K562 (cell line): ENCODE measurements around the gene CDK14. TPM values are rescaled to one million over a fixed set of nuclear protein-coding genes. Genes with fewer than 3 reads are reported as not detected.

Experiments used
- ATAC-seq: fragments of 200-7000 bp; cut with Tn5 transposase; 3 replicates; pipeline ENCODE4 v1.9.1; 2020; ENCODE audit warnings: moderate library complexity
- BruUV-seq: library from RNA; stranded (reverse); fragments of 400-500 nt; replicated peaks from 2 replicates; lab custom pipeline; 2021; lab: Mats Ljungman, UMichigan
- CTCF ChIA-PET: fragments of 300-600 bp; formaldehyde crosslinking; extraction: SDS; loops from one replicate; lab custom pipeline; 2021; ENCODE audit warnings: low intra/inter-chr PET ratio; lab: Yijun Ruan, JAX
- POLR2A ChIA-PET: fragments of 300-600, 350-650 bp; sonication (Branson Sonifier 250); formaldehyde crosslinking; extraction: SDS; loops from one replicate; lab custom pipeline; 2021; ENCODE audit warnings: antibody characterized with exemption, inconsistent platforms; lab: Yijun Ruan, JAX
- DNase-seq, 4 experiments: peaks; one replicate each; pipeline versions ENCODE4 v3.0.0 to v3.0.0-alpha.2; 2011 to 2018; ENCODE audit warnings: low spot score in 3 of 4, mixed read lengths in 3 of 4; ENCODE audit errors: extremely low read depth in 1 of 4
- FAIRE-seq: peaks from 2 replicates; lab custom pipeline; 2011; peaks lifted over from hg19 to GRCh38; lab: Jason Lieb, UNC
- H2AFZ ChIP-seq: 2 replicates; pipeline ENCODE4 v1.6.0; 2011; ENCODE audit warnings: low read depth, low read length, control low read depth, inconsistent platforms
- H3K27ac ChIP-seq: fragments of 200-600 bp; 3 replicates; pipeline ENCODE4 v1.8.0; 2011; ENCODE audit warnings: low read depth, mild to moderate bottlenecking, control low read depth, inconsistent platforms, low read length, moderate library complexity, mixed read lengths; ENCODE audit errors: extremely low read depth
- H3K27me3 ChIP-seq, 2 experiments: fragments of 300-600 bp in 1 of 2; 2 replicates in 1 of 2; 3 replicates in 1 of 2; pipeline versions ENCODE4 v1.6.0 to v1.8.0; 2011; ENCODE audit warnings: inconsistent platforms in 2 of 2, low read length in 2 of 2, mild to moderate bottlenecking in 1 of 2, mixed read lengths in 1 of 2, moderate library complexity in 1 of 2; ENCODE audit not compliant: control insufficient read depth in 2 of 2, insufficient read depth in 2 of 2
- H3K36me3 ChIP-seq: fragments of 300-600 bp; 3 replicates; pipeline ENCODE4 v1.8.0; 2011; ENCODE audit warnings: mild to moderate bottlenecking, low read length, inconsistent platforms; ENCODE audit not compliant: control insufficient read depth, insufficient read depth
- H3K4me1 ChIP-seq, 2 experiments: fragments of 200-600 bp in 1 of 2; replicated peaks in 1 of 2; 2 replicates in 1 of 2; 3 replicates in 1 of 2; pipeline versions ENCODE4 v1.5.1 to v1.8.0; 2011; ENCODE audit warnings: inconsistent platforms in 2 of 2, low read length in 2 of 2, mild to moderate bottlenecking in 1 of 2, mixed read lengths in 1 of 2, moderate library complexity in 1 of 2; ENCODE audit not compliant: control insufficient read depth in 2 of 2, insufficient read depth in 2 of 2
- H3K4me2 ChIP-seq: 2 replicates; pipeline ENCODE4 v1.6.1; 2011; ENCODE audit warnings: low read length, control low read depth, inconsistent platforms, mixed read lengths; ENCODE audit not compliant: insufficient read depth
- H3K4me3 ChIP-seq: fragments of 200-600 bp; sonication (generic), shearing (Covaris generic); 2 replicates; pipeline ENCODE4 v1.5.1; 2016; ENCODE audit warnings: control low read depth, inconsistent platforms
- H3K79me2 ChIP-seq: fragments of 200-600 bp; 3 replicates; pipeline ENCODE4 v1.8.0; 2011; ENCODE audit warnings: low read length, inconsistent platforms; ENCODE audit not compliant: control insufficient read depth, insufficient read depth
- H3K9ac ChIP-seq, 2 experiments: 2 replicates each; pipeline versions ENCODE4 v1.6.0 to v1.6.1; 2011; ENCODE audit warnings: low read depth in 2 of 2, low read length in 2 of 2, control low read depth in 1 of 2, inconsistent platforms in 1 of 2, mild to moderate bottlenecking in 1 of 2, mixed read lengths in 1 of 2; ENCODE audit not compliant: insufficient read depth in 1 of 2
- H3K9me1 ChIP-seq: one replicate; pipeline ENCODE4 v1.6.0; 2011; ENCODE audit warnings: inconsistent platforms, mild to moderate bottlenecking, low read length, moderate library complexity; ENCODE audit not compliant: control insufficient read depth, insufficient read depth
- H3K9me3 ChIP-seq: replicated peaks from 2 replicates; pipeline ENCODE4 v1.5.1; 2011; ENCODE audit warnings: low read depth, low read length, inconsistent platforms; ENCODE audit not compliant: control insufficient read depth, insufficient read depth
- H4K20me1 ChIP-seq: replicated peaks from 2 replicates; pipeline ENCODE4 v1.6.1; 2011; ENCODE audit warnings: low read length, inconsistent platforms, mixed read lengths; ENCODE audit not compliant: control insufficient read depth, insufficient read depth
- KHSRP ChIP-seq: fragments of 450-650 bp; IDR thresholded peaks from 2 replicates; pipeline ENCODE4 v1.6.1; 2017
- MXI1 ChIP-seq: IDR thresholded peaks from 2 replicates; pipeline ENCODE4 v1.6.1; 2011; ENCODE audit warnings: low read depth, mild to moderate bottlenecking, improper control_type of control experiment, low read length
- POLR2H ChIP-seq: IDR thresholded peaks from 2 replicates; pipeline ENCODE4 v1.6.1; 2016; ENCODE audit warnings: missing genetic modification characterization, low read depth, mild to moderate bottlenecking, control low read depth, missing compliant biosample characterization, moderate library complexity
- POLR3A ChIP-seq: IDR thresholded peaks from 2 replicates; pipeline ENCODE4 v1.6.1; 2011; ENCODE audit warnings: borderline replicate concordance, mild to moderate bottlenecking, moderate library complexity; ENCODE audit not compliant: insufficient read length, insufficient read depth; ENCODE audit errors: extremely low read depth
- PRPF4 ChIP-seq: fragments of 200-400 bp; formaldehyde crosslinking; IDR thresholded peaks from one replicate; pipeline ENCODE4 v1.6.1; 2017; ENCODE audit warnings: low read length, low read depth, mild to moderate bottlenecking; ENCODE audit not compliant: insufficient read depth, poor library complexity, severe bottlenecking
- PTRF ChIP-seq: fragments of 450-650 bp; IDR thresholded peaks from 2 replicates; pipeline ENCODE4 v1.6.1; 2016; ENCODE audit warnings: mild to moderate bottlenecking, missing genetic modification characterization, missing compliant biosample characterization
- SLC30A9 ChIP-seq: fragments of 250-450 bp; sonication (Bioruptor Pico); IDR thresholded peaks from 2 replicates; pipeline ENCODE4 v1.8.0; 2022; ENCODE audit warnings: mild to moderate bottlenecking, moderate library complexity
- ZKSCAN1 ChIP-seq: fragments of 150-350 bp; IDR thresholded peaks from 2 replicates; pipeline ENCODE4 v1.6.1; 2016; ENCODE audit warnings: low read depth, low read length
- ZKSCAN8 ChIP-seq: fragments of 200-800 bp; sonication (Bioruptor generic); IDR thresholded peaks from 2 replicates; pipeline ENCODE4 v1.6.1; 2016; ENCODE audit warnings: missing genetic modification characterization, missing compliant biosample characterization
- ZNF140 ChIP-seq: fragments of 250-450 bp; sonication (Bioruptor Pico); IDR thresholded peaks from 2 replicates; pipeline ENCODE4 v1.8.0; 2021; ENCODE audit warnings: moderate library complexity, mild to moderate bottlenecking, inconsistent platforms
- ZNF217 ChIP-seq: sonication (generic); formaldehyde crosslinking; IDR thresholded peaks from 2 replicates; pipeline ENCODE4 v1.8.0; 2022; ENCODE audit warnings: mild to moderate bottlenecking, missing genetic modification reagents
- WGBS: fragments of 100-300 bp; shearing (Covaris generic); methylation state at CpG from one replicate; pipeline ENCODE4 v1.1.6; 2016; ENCODE audit warnings: low coverage, mixed read lengths; ENCODE audit not compliant: insufficient coverage; ENCODE audit errors: missing lambda C conversion rate; 5-methylcytosine and 5-hydroxymethylcytosine counted together
- in situ Hi-C: fragments of 300-500 bp; cut with MboI; formaldehyde crosslinking; loops from 4 replicates; pipeline ENCODE4 v1.15.0; 2018; ENCODE audit warnings: inconsistent platforms, mixed read lengths
- intact Hi-C: fragments of 100-400 bp; cut with micrococcal nuclease; formaldehyde crosslinking; loops from 2 replicates; pipeline ENCODE4 v1.14.2; 2022
- polyA plus RNA-seq, 8 experiments: library from polyadenylated mRNA; depleted of rRNA in 4 of 8; stranded (reverse) in 5 of 8; unstranded in 3 of 8; fragments of >200 nt; fragmentation: Nextera tagmentation in 2 of 8; fragmentation: Illumina TruSeq in 1 of 8; extraction: Ambion mirVana in 2 of 8; extraction: Trizol in 1 of 8; gene quantifications; 2 replicates each; pipeline versions ENCODE4 v1.2.1 to v1.2.3, GENCODE V29; 2011 to 2014; ENCODE audit warnings: inconsistent platforms in 1 of 8, missing spikeins in 1 of 8
- total RNA-seq, 7 experiments: library from RNA; depleted of rRNA in 6 of 7; stranded (reverse); fragments of >200 nt in 6 of 7; fragmentation: Illumina TruSeq in 2 of 7; extraction: Trizol in 2 of 7; gene quantifications; 2 replicates each; pipeline versions ENCODE4 v1.2.1 to v1.2.3, GENCODE V29; 2011 to 2021; ENCODE audit warnings: low replicate concordance in 1 of 7
- TF ChIP-seq, protein P1 (sequence below): sonication (generic); formaldehyde crosslinking; IDR thresholded peaks from 2 replicates; pipeline ENCODE4 v1.8.1; 2022; ENCODE audit warnings: missing genetic modification reagents

The CDK14 gene
- total and polyA plus RNA-seq, 9 of the 15 experiments (the other 6 are each of a cell fraction or from before 2014, with no cell fraction given), result 0.03 to 0.91 (median 0.16) TPM

DNA sequence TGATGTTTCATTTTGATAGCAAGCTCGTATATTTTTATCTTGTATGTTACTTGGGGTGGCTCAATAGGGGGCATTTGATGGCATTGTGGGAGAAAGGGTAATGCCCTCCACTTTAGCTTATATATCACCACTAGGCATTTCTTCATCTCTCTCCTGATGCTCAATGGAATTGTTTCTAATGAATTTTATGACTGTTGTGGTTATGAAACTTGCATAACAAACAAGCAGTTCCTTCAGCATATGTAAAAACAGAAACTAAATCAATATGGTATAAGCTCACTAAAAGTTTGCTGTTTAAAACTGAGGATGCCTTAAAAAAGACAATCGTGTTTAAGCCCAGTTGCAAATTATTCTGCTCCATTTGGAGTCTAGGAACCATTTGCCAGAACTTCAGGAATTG is 75.5 kb downstream of the CDK14 start:
- intact Hi-C loops (no loop called here), in situ Hi-C loops (no loop called here)
- Histone ChIP-seq H3K4me2 (no peak overlapping the region), H3K9ac (no peak overlapping the region), H3K4me3 (no peak overlapping the region), H3K36me3 (no peaks in the 10 kb centered on the region), H3K27ac (no peak overlapping the region), H3K9me3 (no peaks in the 10 kb centered on the region), H4K20me1 (no peaks in the 10 kb centered on the region), H3K4me1 (no peaks in the 10 kb centered on the region), H2AFZ (no peak overlapping the region), H3K9me1 (no peaks in the 10 kb centered on the region), H3K79me2 (no peaks in the 10 kb centered on the region), H3K27me3 (no peaks in the 10 kb centered on the region)
- ATAC-seq, result no peak
- BruUV-seq, result no TSS peak
- ChIA-PET POLR2A (no interaction called here), CTCF (no interaction called here)
- DNase-seq, result no peak
- TF ChIP-seq POLR3A (no peak), ZKSCAN1 (no peak), PTRF (tag) (no peak), KHSRP (no peak), SLC30A9 (CRISPR knock-in tag) (no peak), MXI1 (no peak), ZKSCAN8 (no peak), ZNF140 (CRISPR knock-in tag) (no peak), PRPF4 (no peak), POLR2H (tag) (no peak), ZNF217 (no peak)
- TF ChIP-seq, protein P1, sequence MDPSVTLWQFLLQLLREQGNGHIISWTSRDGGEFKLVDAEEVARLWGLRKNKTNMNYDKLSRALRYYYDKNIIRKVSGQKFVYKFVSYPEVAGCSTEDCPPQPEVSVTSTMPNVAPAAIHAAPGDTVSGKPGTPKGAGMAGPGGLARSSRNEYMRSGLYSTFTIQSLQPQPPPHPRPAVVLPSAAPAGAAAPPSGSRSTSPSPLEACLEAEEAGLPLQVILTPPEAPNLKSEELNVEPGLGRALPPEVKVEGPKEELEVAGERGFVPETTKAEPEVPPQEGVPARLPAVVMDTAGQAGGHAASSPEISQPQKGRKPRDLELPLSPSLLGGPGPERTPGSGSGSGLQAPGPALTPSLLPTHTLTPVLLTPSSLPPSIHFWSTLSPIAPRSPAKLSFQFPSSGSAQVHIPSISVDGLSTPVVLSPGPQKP (CRISPR knock-in tag), result no peak
- no peak for FAIRE-seq
- WGBS, result 3% methylated on average over 2 of the region's 2 CpGs
